ENCODE measurements around the gene PIGQ.

GRCh38 chr16:536746-537145, 33.0 kb upstream of the PIGQ start:
- TF ChIP-seq CTCF (IDR thresholded peaks at IDR 0.05) (no peak), POLR2A (IDR thresholded peaks at IDR 0.05) (no peak), EP300 (IDR thresholded peaks at IDR 0.05; ENCODE audit: low read depth) (no peak)

Measured in transverse colon (tissue), 3 donors.